C4-2B (cell line): ENCODE data around the gene NCOA6.

Experiments used
- ZFX ChIP-seq: fragments of 450-650 bp; IDR thresholded peaks from 2 replicates; pipeline ENCODE4 v1.6.1; 2017
- TF ChIP-seq, protein P1 (sequence below): fragments of 450-650 bp; conservative IDR thresholded peaks from 2 replicates; pipeline ENCODE4 v1.5.1; 2017; ENCODE audit warnings: mild to moderate bottlenecking

DNA sequence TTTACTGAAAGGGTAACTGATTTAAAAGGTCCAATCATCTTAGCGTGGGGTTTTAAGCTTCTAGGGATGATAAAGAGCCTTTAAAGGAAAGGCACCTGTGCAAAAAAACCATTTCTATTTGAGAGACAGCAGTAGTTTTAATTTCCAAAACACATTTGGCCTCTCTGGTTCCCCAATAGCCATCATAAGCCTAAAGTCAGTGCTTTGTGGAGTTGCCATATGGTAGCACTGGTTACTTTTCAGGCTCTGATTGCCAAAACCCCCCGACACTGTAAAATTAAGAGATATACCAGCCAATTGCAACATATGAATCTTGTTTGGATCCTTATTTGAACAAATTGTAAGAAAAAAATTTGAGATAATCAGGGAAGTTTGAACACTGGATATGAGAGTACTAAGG is 76.7 kb downstream of the NCOA6 start:
- TF ChIP-seq, protein P1, sequence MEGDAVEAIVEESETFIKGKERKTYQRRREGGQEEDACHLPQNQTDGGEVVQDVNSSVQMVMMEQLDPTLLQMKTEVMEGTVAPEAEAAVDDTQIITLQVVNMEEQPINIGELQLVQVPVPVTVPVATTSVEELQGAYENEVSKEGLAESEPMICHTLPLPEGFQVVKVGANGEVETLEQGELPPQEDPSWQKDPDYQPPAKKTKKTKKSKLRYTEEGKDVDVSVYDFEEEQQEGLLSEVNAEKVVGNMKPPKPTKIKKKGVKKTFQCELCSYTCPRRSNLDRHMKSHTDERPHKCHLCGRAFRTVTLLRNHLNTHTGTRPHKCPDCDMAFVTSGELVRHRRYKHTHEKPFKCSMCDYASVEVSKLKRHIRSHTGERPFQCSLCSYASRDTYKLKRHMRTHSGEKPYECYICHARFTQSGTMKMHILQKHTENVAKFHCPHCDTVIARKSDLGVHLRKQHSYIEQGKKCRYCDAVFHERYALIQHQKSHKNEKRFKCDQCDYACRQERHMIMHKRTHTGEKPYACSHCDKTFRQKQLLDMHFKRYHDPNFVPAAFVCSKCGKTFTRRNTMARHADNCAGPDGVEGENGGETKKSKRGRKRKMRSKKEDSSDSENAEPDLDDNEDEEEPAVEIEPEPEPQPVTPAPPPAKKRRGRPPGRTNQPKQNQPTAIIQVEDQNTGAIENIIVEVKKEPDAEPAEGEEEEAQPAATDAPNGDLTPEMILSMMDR, result no peak
- no peak for TF ChIP-seq ZFX
